ENCODE measurements around the gene FKBP5. TPM values are rescaled to one million over a fixed set of nuclear protein-coding genes. Genes with fewer than 3 reads are reported as not detected.

FKBP5 gene
- polyA plus RNA-seq, 1 experiment, result 7.6 TPM

DNA sequence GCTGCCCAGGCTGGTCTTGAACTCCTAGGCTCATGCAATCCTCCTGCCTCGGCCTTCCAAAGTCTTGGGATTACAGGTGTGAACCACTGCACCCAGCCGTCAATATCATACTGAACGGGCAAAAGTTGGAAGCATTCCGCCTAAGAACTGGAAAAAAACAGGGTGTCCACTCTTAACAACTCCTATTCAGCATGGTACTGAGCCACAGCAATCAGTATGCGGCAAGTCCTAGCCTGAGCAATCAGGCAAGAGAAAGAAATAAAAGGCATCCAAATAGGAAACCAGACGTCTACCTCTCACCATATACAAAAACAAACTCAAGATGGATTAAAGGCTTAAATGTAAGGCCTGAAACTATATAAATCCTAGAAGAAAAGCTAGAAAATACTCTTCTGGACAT, 83.1 kb downstream of the FKBP5 start:
- H3K4me3 ChIP-seq (ENCODE audit: low read depth, low read length), result no peak overlapping the region
- TF ChIP-seq, protein P1, sequence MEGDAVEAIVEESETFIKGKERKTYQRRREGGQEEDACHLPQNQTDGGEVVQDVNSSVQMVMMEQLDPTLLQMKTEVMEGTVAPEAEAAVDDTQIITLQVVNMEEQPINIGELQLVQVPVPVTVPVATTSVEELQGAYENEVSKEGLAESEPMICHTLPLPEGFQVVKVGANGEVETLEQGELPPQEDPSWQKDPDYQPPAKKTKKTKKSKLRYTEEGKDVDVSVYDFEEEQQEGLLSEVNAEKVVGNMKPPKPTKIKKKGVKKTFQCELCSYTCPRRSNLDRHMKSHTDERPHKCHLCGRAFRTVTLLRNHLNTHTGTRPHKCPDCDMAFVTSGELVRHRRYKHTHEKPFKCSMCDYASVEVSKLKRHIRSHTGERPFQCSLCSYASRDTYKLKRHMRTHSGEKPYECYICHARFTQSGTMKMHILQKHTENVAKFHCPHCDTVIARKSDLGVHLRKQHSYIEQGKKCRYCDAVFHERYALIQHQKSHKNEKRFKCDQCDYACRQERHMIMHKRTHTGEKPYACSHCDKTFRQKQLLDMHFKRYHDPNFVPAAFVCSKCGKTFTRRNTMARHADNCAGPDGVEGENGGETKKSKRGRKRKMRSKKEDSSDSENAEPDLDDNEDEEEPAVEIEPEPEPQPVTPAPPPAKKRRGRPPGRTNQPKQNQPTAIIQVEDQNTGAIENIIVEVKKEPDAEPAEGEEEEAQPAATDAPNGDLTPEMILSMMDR (IDR thresholded peaks at IDR 0.05; ENCODE audit: low read depth, low read length), result no peak
- CTCF ChIA-PET, result interaction anchor here (0.6 to 1.8 kb wide), 3 partner anchors 19 to 1442 kb away, joined by 5 to 7 read pairs (median 5); no protein-coding TSS in a partner anchor
- H3K27ac ChIP-seq (ENCODE audit: low read depth, low read length), result no peak overlapping the region
- no peaks in the 10 kb centered on the region for H3K27me3 ChIP-seq (ENCODE audit: control insufficient read depth, insufficient read depth, low read length)
- peaks cover 3% of the 10 kb centered on the region; the same call in 1 of the 2 replicates for H3K9me3 ChIP-seq (ENCODE audit: control insufficient read depth, insufficient read depth, low read length)
- no peak for DNase-seq (ENCODE audit: low read depth, low spot score)
- POLR2A ChIA-PET, result interaction anchor here (0.7 kb wide), 1 partner anchor 828 kb away, joined by 6 read pairs; no protein-coding TSS in a partner anchor

DNA sequence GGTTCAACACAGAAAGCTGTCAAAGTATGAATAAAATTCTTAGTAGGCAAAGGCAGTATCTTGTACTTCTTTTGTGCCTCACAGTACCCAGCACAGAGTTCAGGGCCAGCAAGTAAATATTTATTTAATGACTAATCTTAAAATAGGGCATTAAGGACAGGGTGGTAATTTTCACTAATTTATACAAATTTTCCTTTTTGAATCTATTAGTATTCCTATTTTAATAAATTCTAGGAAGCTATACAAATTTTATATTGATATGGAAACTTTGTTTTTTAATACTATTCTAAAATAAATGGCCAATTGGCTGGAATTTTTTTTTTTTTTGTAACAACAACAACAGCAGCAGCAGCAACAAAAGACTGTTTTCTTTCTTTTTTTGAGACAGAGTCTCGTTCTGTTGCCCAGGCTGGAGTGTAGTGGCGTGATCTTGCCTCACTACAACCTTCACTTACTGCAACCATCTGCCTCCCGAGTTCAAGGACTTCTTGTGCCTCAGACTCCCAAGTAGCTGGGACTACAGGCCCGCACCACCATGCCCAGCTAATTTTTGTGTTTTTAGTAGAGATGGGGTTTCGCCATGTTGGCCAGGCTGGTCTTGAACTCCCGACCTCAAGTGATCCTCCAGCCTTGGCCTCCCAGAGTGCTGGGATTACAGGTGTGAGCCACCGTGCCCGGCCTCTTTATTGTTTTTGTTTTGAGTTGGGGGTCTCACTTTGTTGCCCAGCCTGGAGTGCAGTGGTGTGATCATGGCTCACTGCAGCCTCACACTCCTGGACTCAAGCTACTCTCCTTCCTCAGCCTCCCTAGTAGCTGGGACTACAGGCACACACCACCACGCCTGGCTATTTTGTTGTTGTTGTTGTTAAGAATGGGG, 85.2 kb downstream of the FKBP5 start:
- no peak overlapping the region for H3K27ac ChIP-seq (ENCODE audit: low read depth, low read length)
- H3K27me3 ChIP-seq (ENCODE audit: control insufficient read depth, insufficient read depth, low read length), result no peaks in the 10 kb centered on the region
- peaks cover 3% of the 10 kb centered on the region; the same call in 1 of the 2 replicates for H3K9me3 ChIP-seq (ENCODE audit: control insufficient read depth, insufficient read depth, low read length)
- CTCF ChIA-PET, result interaction anchor here (1.2 to 2.5 kb wide), 3 partner anchors 13 to 134 kb away, joined by 4 to 9 read pairs (median 9); partner anchors contain the start of gene ARMC12
- no peak for DNase-seq (ENCODE audit: low read depth, low spot score)
- H3K4me3 ChIP-seq (ENCODE audit: low read depth, low read length), result no peak overlapping the region
- POLR2A ChIA-PET, result interaction anchor here (1.3 kb wide), 1 partner anchor 124 kb away, joined by 3 read pairs; no protein-coding TSS in a partner anchor
- TF ChIP-seq, protein P1 (IDR thresholded peaks at IDR 0.05; ENCODE audit: low read depth, low read length), result no peak

DNA sequence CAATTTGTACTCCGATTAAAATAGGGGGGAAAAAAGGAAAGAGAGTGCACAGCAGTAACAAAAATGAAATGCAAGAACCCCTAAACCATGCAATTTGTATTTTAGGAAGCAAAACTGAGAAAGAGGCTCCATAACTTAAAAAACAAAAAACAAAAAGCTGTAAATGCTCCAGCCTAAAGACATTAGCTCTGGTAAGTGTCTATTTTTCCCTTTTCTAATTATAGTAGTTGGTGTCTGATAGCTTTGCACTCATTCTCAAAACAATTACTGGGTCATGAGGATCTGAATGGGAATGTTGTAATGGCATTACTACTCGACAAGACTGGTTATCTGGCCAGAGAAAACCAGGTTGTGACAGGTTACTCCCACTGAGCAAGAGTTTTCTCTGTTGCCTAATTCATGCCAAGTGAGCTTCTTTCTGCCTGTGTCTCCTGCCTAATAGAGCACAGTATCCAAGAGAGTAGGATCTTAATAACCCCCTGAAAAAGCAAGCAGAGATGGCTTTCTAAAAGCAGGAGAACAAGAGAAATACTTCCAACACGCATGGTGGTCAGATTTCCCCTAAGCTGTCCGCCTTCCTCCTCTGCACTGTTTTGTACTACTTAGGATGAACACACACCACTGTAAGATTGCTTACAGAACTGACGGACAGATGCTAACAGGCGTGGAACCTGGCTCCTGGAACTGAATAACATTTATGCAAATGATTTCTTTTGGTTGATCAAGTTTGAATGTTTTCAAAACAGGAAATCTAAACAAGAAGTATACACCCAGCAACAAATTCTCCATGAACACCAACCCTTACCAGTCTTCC, 86.4 kb downstream of the FKBP5 start:
- peak overlapping the region; percentile 58 for H3K27ac ChIP-seq (ENCODE audit: low read depth, low read length)
- ChIA-PET CTCF (interaction anchor here (0.9 to 2.5 kb wide), 7 partner anchors 12 to 135 kb away, joined by 4 to 13 read pairs (median 7); partner anchors contain the start of gene ARMC12), POLR2A (interaction anchor here (0.5 to 1.3 kb wide), 3 partner anchors 83 to 125 kb away, joined by 3 to 4 read pairs (median 3); no protein-coding TSS in a partner anchor)
- DNase-seq (ENCODE audit: low read depth, low spot score), result no peak
- no peaks in the 10 kb centered on the region for H3K27me3 ChIP-seq (ENCODE audit: control insufficient read depth, insufficient read depth, low read length)
- H3K4me3 ChIP-seq (ENCODE audit: low read depth, low read length), result peak overlapping the region; percentile 11
- H3K9me3 ChIP-seq (ENCODE audit: control insufficient read depth, insufficient read depth, low read length), result peaks cover under 1% of the 10 kb centered on the region; the same call in 1 of the 2 replicates
- TF ChIP-seq, protein P1 (IDR thresholded peaks at IDR 0.05; ENCODE audit: low read depth, low read length), result no peak

DNA sequence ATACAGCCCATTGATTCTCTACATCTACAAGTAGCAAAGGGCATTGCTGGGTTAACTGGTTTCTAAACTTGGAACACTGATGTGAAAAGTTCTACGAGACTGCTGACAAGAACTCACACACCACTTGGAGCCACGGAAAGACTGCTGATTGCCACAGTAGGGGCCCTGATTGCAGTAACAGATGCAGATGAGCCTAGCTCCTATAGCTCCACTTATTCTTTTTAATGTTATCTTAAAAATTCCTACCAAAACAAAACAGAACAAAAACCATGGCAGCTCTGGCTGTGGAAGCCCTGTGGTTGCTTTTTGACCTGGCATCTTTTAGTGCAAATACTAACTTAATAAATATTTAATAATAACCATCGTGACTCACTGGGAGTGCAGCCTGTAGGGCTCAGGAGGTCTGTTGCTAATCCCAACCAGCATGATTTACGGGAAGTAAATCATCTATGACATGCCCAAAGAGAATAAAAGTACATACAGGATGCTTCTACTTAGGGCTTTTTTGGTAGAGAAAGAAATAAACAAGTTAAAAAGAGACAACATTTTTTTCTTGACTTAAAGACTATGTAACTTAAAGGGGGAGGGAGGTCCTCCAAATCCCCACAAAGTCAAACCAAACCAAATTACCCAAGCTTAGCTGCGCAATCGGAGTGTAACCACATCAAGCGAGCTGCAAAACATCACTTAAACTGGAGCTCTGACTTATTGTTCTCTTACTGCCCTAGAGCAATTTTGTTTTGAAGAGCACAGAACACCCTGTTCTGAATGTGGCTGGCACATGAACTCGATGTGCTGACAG, 87.2 kb downstream of the FKBP5 start:
- POLR2A ChIA-PET, result interaction anchor here (0.5 to 1.1 kb wide), 3 partner anchors 82 to 127 kb away, joined by 3 to 4 read pairs (median 3); no protein-coding TSS in a partner anchor
- CTCF ChIA-PET, result interaction anchor here (0.6 to 2.5 kb wide), 7 partner anchors 15 to 136 kb away, joined by 3 to 13 read pairs (median 7); partner anchors contain the start of gene ARMC12
- H3K9me3 ChIP-seq (ENCODE audit: control insufficient read depth, insufficient read depth, low read length), result no peaks in the 10 kb centered on the region
- peak; percentile 88 for DNase-seq (ENCODE audit: low read depth, low spot score)
- TF ChIP-seq, protein P1 (IDR thresholded peaks at IDR 0.05; ENCODE audit: low read depth, low read length), result no peak
- H3K27ac ChIP-seq (ENCODE audit: low read depth, low read length), result peak overlapping the region; percentile 58
- H3K4me3 ChIP-seq (ENCODE audit: low read depth, low read length), result peak overlapping the region; percentile 11
- no peaks in the 10 kb centered on the region for H3K27me3 ChIP-seq (ENCODE audit: control insufficient read depth, insufficient read depth, low read length)
